Upper lobe of left lung (tissue), 6 donors: ENCODE data around the gene WWC1. TPM values are rescaled to one million over a fixed set of nuclear protein-coding genes. Genes with fewer than 3 reads are reported as not detected.

Experiments used
- ATAC-seq, 2 donors: fragments of 200-7000 bp; cut with Tn5 transposase; one replicate each; pipeline ENCODE4 v1.9.1; 2022; ENCODE audit warnings: mild to moderate bottlenecking in 2 of 2, moderate library complexity in 2 of 2; ENCODE audit not compliant: low FRiP score in 2 of 2
- DNase-seq, 2 donors: peaks; one replicate each; pipeline ENCODE4 v3.0.0-alpha.2; 2019 to 2020
- H3K27ac ChIP-seq, 4 donors: fragments of 200-600 bp; sonication (generic); one replicate each; pipeline ENCODE4 v1.5.1; 2016 to 2019
- H3K27me3 ChIP-seq, 4 donors: fragments of 200-600 bp; sonication (generic); one replicate each; pipeline ENCODE4 v1.5.1; 2017 to 2019
- H3K36me3 ChIP-seq, 4 donors: fragments of 200-600 bp; sonication (generic); one replicate each; pipeline ENCODE4 v1.5.1; 2016 to 2019
- H3K4me1 ChIP-seq, 4 donors: fragments of 200-600 bp; sonication (generic); one replicate each; pipeline ENCODE4 v1.5.1; 2018 to 2019
- H3K4me3 ChIP-seq, 4 donors: fragments of 200-600 bp; sonication (generic); one replicate each; pipeline ENCODE4 v1.5.1; 2017 to 2019; ENCODE audit warnings: mild to moderate bottlenecking in 2 of 4, moderate library complexity in 1 of 4
- H3K9me3 ChIP-seq, 4 donors: fragments of 200-600 bp; sonication (generic); one replicate each; pipeline ENCODE4 v1.5.1; 2018 to 2019
- EP300 ChIP-seq, 4 donors: sonication (generic); formaldehyde crosslinking; IDR thresholded peaks; one replicate each; pipeline ENCODE4 v1.5.1; 2017; ENCODE audit warnings: antibody characterized with exemption in 4 of 4, control low read depth in 2 of 4
- POLR2A ChIP-seq, 4 donors: fragments of 450-650 bp; IDR thresholded peaks; one replicate each; pipeline ENCODE4 v1.5.1; 2016 to 2017; ENCODE audit warnings: antibody characterized with exemption in 4 of 4, mild to moderate bottlenecking in 2 of 4
- POLR2AphosphoS5 ChIP-seq, 2 donors: sonication (generic); formaldehyde crosslinking; IDR thresholded peaks; one replicate each; pipeline ENCODE4 v1.5.1; 2017; ENCODE audit warnings: antibody characterized with exemption in 2 of 2
- WGBS, 2 donors: methylation state at CpG; one replicate each; pipeline ENCODE4 v1.1.5; 2017 to 2018; 5-methylcytosine and 5-hydroxymethylcytosine counted together
- total RNA-seq, 6 donors: library from RNA; depleted of rRNA in 4 of 6; stranded (reverse); fragments of >200 nt in 4 of 6; gene quantifications; one replicate each; pipeline versions ENCODE4 v1.1.0 to v1.2.1, GENCODE V29; 2016 to 2021
- TF ChIP-seq, protein P1 (sequence below), 6 experiments: fragments of 450-650 bp in 4 of 6; fragments of 200-600 bp in 2 of 6; sonication (generic) in 2 of 6; IDR thresholded peaks; one replicate each; pipeline ENCODE4 v1.5.1; 2016 to 2019; ENCODE audit warnings: antibody characterized with exemption in 6 of 6
- donor health status: DM: no; HTN: no; CAD: no; lungs with moderate emphysema.
- donor health status: DM: no; HTN: yes; CAD: no; lungs with severe emphysema.

The WWC1 gene
- total RNA-seq, 6 donors from 2014 or later = 64.9 to 99.1 (median 86.4) TPM

DNA sequence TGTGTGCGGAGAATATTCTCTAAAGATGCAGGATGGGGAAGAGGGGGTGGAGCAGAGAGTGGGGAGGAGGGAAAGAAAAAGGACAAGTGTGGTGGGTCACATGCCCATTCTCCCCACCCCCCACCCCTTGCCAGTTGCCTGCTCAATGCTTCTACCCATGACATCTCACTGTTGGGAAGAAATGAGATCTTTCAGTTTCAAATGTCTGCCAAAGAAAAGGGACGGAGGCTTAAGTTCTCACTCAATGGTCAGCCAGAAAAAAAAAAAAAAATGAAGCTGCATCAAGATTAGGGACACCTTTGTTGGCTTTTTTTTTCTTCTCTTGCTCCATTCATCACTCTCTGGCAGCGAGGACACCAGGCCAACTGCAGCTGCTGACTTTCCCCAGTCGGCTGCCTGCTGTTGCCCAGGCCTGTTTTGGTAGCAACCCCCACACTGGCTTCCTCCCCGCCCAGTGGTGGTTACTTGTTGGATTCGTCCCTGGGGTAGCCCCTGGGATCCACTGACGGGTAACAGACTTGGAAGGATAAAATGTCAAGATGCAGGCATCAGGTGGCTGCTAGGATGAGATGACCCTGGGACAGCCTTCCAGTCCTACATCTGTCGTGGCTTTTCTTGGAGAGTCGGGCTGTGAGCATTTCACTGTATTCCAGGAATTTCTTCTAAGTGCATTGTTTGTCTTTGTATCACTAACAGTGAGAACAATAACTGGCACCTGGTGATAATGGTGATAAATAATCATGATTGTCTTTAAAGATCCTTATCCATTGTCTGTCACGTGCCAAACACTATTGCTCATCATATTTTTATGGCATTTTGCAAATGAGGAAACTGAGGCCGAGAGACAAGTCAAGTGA is 9.1 kb downstream of the WWC1 start:
- ATAC-seq (no peak), DNase-seq (no peak)
- Histone ChIP-seq H3K36me3 (no peaks in the 10 kb centered on the region), H3K27me3 (no peaks in the 10 kb centered on the region), H3K4me1 (peaks cover 0 to 41% (median 19%) of the 10 kb centered on the region in 4 donors), H3K4me3 (no peak overlapping the region), H3K9me3 (no peaks in the 10 kb centered on the region), H3K27ac (peak overlapping the region; percentile 19 to 69 (median 46))
- TF ChIP-seq POLR2A (IDR thresholded peaks at IDR 0.05) (no peak), EP300 (IDR thresholded peaks at IDR 0.05) (no peak), POLR2AphosphoS5 (IDR thresholded peaks at IDR 0.05) (no peak)
- TF ChIP-seq, protein P1, sequence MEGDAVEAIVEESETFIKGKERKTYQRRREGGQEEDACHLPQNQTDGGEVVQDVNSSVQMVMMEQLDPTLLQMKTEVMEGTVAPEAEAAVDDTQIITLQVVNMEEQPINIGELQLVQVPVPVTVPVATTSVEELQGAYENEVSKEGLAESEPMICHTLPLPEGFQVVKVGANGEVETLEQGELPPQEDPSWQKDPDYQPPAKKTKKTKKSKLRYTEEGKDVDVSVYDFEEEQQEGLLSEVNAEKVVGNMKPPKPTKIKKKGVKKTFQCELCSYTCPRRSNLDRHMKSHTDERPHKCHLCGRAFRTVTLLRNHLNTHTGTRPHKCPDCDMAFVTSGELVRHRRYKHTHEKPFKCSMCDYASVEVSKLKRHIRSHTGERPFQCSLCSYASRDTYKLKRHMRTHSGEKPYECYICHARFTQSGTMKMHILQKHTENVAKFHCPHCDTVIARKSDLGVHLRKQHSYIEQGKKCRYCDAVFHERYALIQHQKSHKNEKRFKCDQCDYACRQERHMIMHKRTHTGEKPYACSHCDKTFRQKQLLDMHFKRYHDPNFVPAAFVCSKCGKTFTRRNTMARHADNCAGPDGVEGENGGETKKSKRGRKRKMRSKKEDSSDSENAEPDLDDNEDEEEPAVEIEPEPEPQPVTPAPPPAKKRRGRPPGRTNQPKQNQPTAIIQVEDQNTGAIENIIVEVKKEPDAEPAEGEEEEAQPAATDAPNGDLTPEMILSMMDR (IDR thresholded peaks at IDR 0.05) = no peak
- 60 to 66% methylated on average over 11 of the region's 11 CpGs for whole genome bisulfite sequencing, 2 donors

DNA sequence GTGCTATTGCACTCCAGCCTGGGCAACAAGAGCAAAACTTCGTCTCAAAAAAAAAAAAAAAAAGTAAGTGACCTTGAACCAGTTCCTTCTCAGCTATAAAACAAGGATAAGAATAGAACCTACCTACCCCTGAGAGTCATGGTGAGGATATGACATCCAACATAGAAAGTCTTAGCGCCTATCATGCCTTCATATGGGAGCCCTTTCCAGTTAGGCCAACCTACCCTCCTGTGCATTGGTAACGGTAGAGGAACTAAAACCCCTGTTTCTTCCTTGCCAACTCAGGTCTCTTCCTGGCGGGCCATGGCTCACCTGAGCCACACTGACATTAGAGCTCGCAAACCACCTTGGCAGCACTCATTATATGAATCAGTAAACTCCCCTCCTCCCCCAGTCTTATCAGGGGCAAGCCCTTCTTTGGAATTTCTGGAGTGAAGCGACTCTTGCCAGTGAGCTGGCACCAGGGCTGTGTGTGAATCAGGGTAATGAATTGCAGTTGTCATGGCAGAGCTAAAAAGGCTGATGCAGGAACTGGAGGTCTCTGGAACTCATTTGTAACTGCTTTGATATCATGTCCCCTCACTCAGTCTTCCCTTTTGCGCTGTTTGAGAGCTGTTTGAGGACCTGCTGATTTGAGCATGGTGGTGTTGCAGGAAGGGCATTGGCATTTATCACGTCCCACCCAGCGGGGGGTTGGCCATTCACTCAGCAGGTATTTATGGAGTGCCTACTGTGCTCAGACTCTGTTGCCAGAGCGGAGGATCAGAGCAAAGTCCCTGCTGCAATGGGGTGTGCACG is 10.3 kb downstream of the WWC1 start:
- H3K27me3 ChIP-seq = no peaks in the 10 kb centered on the region
- ATAC-seq (peak; percentile 52 to 88), DNase-seq (peak in 1 of 2 donors; percentile 70)
- TF ChIP-seq POLR2A (IDR thresholded peaks at IDR 0.05) (no peak), EP300 (IDR thresholded peaks at IDR 0.05) (peak in 2 of 4 donors; percentile 36 to 37)
- no peaks in the 10 kb centered on the region for H3K36me3 ChIP-seq
- H3K9me3 ChIP-seq = no peaks in the 10 kb centered on the region
- 50 to 62% methylated on average over 11 of the region's 11 CpGs for WGBS, 2 donors
- peak overlapping the region; percentile 35 to 72 (median 60) for H3K27ac ChIP-seq
- H3K4me1 ChIP-seq = peaks cover 0 to 40% (median 10%) of the 10 kb centered on the region in 4 donors
- H3K4me3 ChIP-seq = no peak overlapping the region

DNA sequence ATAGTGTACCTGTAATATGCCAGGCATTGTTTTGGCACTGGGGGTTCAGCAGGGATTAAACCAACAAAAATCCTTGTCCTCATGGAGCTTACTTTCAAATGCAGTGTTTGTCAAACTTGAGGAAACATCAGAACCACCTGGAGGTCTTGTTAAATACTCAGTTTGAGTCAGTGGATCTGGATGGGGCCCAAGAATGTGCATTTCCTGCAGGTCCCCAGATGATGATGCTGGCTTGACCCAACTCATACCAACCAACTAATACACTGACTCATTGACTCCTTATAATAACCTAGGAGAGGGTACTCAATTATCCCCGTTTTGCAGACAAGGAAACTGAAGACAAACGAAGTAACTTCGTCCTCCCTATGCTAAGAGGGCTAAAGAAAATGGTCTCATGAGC is 11.3 kb downstream of the WWC1 start:
- Histone ChIP-seq H3K4me1 (peaks cover 0 to 48% (median 11%) of the 10 kb centered on the region in 4 donors), H3K4me3 (no peak overlapping the region), H3K27ac (peak overlapping the region in 3 of 4 donors; percentile 35 to 72 (median 69)), H3K27me3 (no peaks in the 10 kb centered on the region), H3K9me3 (no peaks in the 10 kb centered on the region), H3K36me3 (no peaks in the 10 kb centered on the region)
- no peak for TF ChIP-seq EP300 (IDR thresholded peaks at IDR 0.05)
- no peak for TF ChIP-seq POLR2AphosphoS5 (IDR thresholded peaks at IDR 0.05)
- no peak for TF ChIP-seq POLR2A (IDR thresholded peaks at IDR 0.05)
- TF ChIP-seq, protein P1 (IDR thresholded peaks at IDR 0.05) = no peak
- DNase-seq (no peak), ATAC-seq (no peak)
- WGBS, 2 donors = 60 to 67% methylated on average over 3 of the region's 3 CpGs

DNA sequence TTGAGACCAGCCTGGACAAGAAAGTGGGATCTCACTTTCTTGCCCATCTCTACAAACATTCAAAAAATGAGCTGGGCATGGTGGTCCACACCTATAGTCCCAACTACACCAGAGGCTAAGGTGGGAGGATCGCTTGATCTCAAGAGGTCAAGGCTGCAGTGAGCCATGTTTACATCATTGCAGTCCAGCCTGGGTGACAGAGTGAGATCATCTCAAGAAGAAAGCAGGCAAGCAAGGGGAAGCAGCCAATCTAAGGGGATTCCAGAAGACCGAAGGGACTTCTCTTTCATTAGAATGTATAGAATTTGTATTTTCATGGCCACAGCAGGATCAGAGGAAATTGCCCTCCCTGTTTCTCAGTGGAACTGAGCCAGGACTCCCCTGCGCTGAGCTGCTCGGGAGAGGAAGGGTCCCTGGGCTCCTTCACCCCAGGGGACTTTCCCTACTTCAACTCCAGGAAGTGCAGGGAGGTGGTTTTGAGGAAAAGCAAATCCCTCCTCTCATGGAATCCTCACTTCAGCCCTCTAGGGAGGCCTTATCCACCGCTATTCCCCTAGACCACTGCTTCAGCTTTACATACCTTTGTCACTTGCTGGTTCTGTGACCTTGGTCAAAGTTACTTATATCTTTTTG is 12.1 kb downstream of the WWC1 start:
- Histone ChIP-seq H3K4me1 (peaks cover 0 to 52% (median 11%) of the 10 kb centered on the region in 4 donors), H3K9me3 (no peaks in the 10 kb centered on the region), H3K27ac (peak overlapping the region; percentile 6 to 69 (median 38)), H3K4me3 (no peak overlapping the region), H3K27me3 (no peaks in the 10 kb centered on the region), H3K36me3 (no peaks in the 10 kb centered on the region)
- ATAC-seq (no peak), DNase-seq (no peak)
- 34 to 43% methylated on average over 3 to 5 of the region's 5 CpGs for WGBS, 2 donors
- TF ChIP-seq POLR2A (IDR thresholded peaks at IDR 0.05) = no peak
- TF ChIP-seq POLR2AphosphoS5 (IDR thresholded peaks at IDR 0.05) = no peak
- TF ChIP-seq EP300 (IDR thresholded peaks at IDR 0.05) = no peak
- TF ChIP-seq, protein P1 (IDR thresholded peaks at IDR 0.05) = no peak
